ENCODE measurements around the gene C17orf67.

C17orf67 gene

GRCh38 chr17:56817066-56817465 is 16.7 kb downstream of the C17orf67 start:
- Mint-ChIP-seq H3K27me3 (ENCODE audit: low read depth) (peaks cover 15% of the 10 kb centered on the region), H3K9me3 (no peaks in the 10 kb centered on the region), H3K4me3 (no peak overlapping the region), H3K36me3 (ENCODE audit: low read depth) (no peaks in the 10 kb centered on the region), H3K27ac (no peak overlapping the region), H3K4me1 (peaks cover 17% of the 10 kb centered on the region)
- no peak for TF ChIP-seq CTCF (IDR thresholded peaks at IDR 0.05; ENCODE audit: unreplicated experiment in 3 of 3)

- Mint-ChIP-seq H3K4me3 (no peak overlapping the region), H3K4me1 (peaks cover 23% of the 10 kb centered on the region), H3K36me3 (ENCODE audit: low read depth) (no peaks in the 10 kb centered on the region), H3K9me3 (no peaks in the 10 kb centered on the region), H3K27me3 (ENCODE audit: low read depth) (peaks cover 15% of the 10 kb centered on the region), H3K27ac (no peak overlapping the region)
- TF ChIP-seq CTCF (IDR thresholded peaks at IDR 0.05; ENCODE audit: unreplicated experiment in 3 of 3): no peak
Observed at GRCh38 chr17:56815711-56816110, 18.0 kb downstream of the C17orf67 start.

- no peak for TF ChIP-seq CTCF (IDR thresholded peaks at IDR 0.05; ENCODE audit: unreplicated experiment in 3 of 3)
- H3K9me3 Mint-ChIP-seq: no peaks in the 10 kb centered on the region
- peak overlapping the region in 2 of 3 experiments; percentile 25 to 53 for H3K27ac Mint-ChIP-seq
- H3K36me3 Mint-ChIP-seq (ENCODE audit: low read depth): no peaks in the 10 kb centered on the region
- peaks cover 23% of the 10 kb centered on the region for H3K4me1 Mint-ChIP-seq
- H3K4me3 Mint-ChIP-seq: no peak overlapping the region
- peaks cover 4% of the 10 kb centered on the region for H3K27me3 Mint-ChIP-seq (ENCODE audit: low read depth)
Observed at GRCh38 chr17:56812901-56813388, 20.8 kb downstream of the C17orf67 start.

GRCh38 chr17:56810891-56811775 is 22.6 kb downstream of the C17orf67 start:
- Mint-ChIP-seq H3K36me3 (ENCODE audit: low read depth) (no peaks in the 10 kb centered on the region), H3K4me1 (peaks cover 30% of the 10 kb centered on the region), H3K27me3 (ENCODE audit: low read depth) (peaks cover 4% of the 10 kb centered on the region), H3K4me3 (no peak overlapping the region), H3K27ac (no peak overlapping the region), H3K9me3 (no peaks in the 10 kb centered on the region)
- no peak for TF ChIP-seq CTCF (IDR thresholded peaks at IDR 0.05; ENCODE audit: unreplicated experiment in 3 of 3)

- H3K4me1 Mint-ChIP-seq: peaks cover 31% of the 10 kb centered on the region
- H3K9me3 Mint-ChIP-seq: no peaks in the 10 kb centered on the region
- no peak overlapping the region for H3K27ac Mint-ChIP-seq
- H3K4me3 Mint-ChIP-seq: no peak overlapping the region
- TF ChIP-seq CTCF (IDR thresholded peaks at IDR 0.05; ENCODE audit: unreplicated experiment in 3 of 3): no peak
- no peaks in the 10 kb centered on the region for H3K36me3 Mint-ChIP-seq (ENCODE audit: low read depth)
- peaks cover 4% of the 10 kb centered on the region for H3K27me3 Mint-ChIP-seq (ENCODE audit: low read depth)
Observed at GRCh38 chr17:56810343-56810742, 23.4 kb downstream of the C17orf67 start.

GRCh38 chr17:56809820-56810179 is 23.9 kb downstream of the C17orf67 start:
- no peak overlapping the region for H3K27ac Mint-ChIP-seq
- H3K9me3 Mint-ChIP-seq: no peaks in the 10 kb centered on the region
- no peaks in the 10 kb centered on the region for H3K36me3 Mint-ChIP-seq (ENCODE audit: low read depth)

More at GRCh38 chr17:56809820-56810179, 23.9 kb downstream of the C17orf67 start:
- TF ChIP-seq CTCF (IDR thresholded peaks at IDR 0.05; ENCODE audit: unreplicated experiment in 3 of 3): no peak
- Mint-ChIP-seq H3K27me3 (ENCODE audit: low read depth) (peaks cover 4% of the 10 kb centered on the region), H3K4me1 (peaks cover 37% of the 10 kb centered on the region), H3K4me3 (no peak overlapping the region)
